Ascending aorta (tissue), 2 donors: ENCODE data around the gene SNED1. TPM values are rescaled to one million over a fixed set of nuclear protein-coding genes. Genes with fewer than 3 reads are reported as not detected.

Experiments used
- DNase-seq, 2 donors: peaks; one replicate each; pipeline ENCODE4 v3.0.0-alpha.2; 2019; ENCODE audit warnings: low spot score in 2 of 2
- H3K27ac ChIP-seq, 2 donors: fragments of 200-600 bp; sonication (generic); one replicate each; pipeline ENCODE4 v1.5.1; 2016 to 2017; ENCODE audit warnings: mild to moderate bottlenecking in 1 of 2
- H3K27me3 ChIP-seq: fragments of 200-600 bp; sonication (generic); one replicate; pipeline ENCODE4 v1.5.1; 2017
- H3K36me3 ChIP-seq, 2 donors: fragments of 200-600 bp; sonication (generic); one replicate each; pipeline ENCODE4 v1.5.1; 2016
- H3K4me1 ChIP-seq, 2 donors: fragments of 200-600 bp; sonication (generic); one replicate each; pipeline ENCODE4 v1.5.1; 2016 to 2017; ENCODE audit warnings: mild to moderate bottlenecking in 1 of 2
- H3K4me3 ChIP-seq, 2 donors: fragments of 200-600 bp; sonication (generic); one replicate each; pipeline ENCODE4 v1.5.1; 2016 to 2017; ENCODE audit warnings: mild to moderate bottlenecking in 1 of 2
- H3K9me3 ChIP-seq, 2 donors: fragments of 200-600 bp; sonication (generic); one replicate each; pipeline ENCODE4 v1.5.1; 2016
- intact Hi-C: fragments of 100-400 bp; cut with DNase I; formaldehyde crosslinking; loops from one replicate; pipeline ENCODE4 v1.15.1; 2023
- total RNA-seq: library from RNA; depleted of rRNA; stranded (reverse); fragments of >200 nt; gene quantifications from one replicate; pipeline ENCODE4 v1.1.0, GENCODE V29; 2016
- TF ChIP-seq, protein P1 (sequence below), 3 experiments: fragments of 200-600 bp in 2 of 3; fragments of 450-650 bp in 1 of 3; sonication (generic) in 2 of 3; IDR thresholded peaks; one replicate each; pipeline ENCODE4 v1.5.1; 2016 to 2019; ENCODE audit warnings: antibody characterized with exemption in 3 of 3, mild to moderate bottlenecking in 1 of 3, moderate library complexity in 1 of 3

Gene SNED1
- total RNA-seq, 1 donor from 2014 or later = 84.3 TPM

DNA sequence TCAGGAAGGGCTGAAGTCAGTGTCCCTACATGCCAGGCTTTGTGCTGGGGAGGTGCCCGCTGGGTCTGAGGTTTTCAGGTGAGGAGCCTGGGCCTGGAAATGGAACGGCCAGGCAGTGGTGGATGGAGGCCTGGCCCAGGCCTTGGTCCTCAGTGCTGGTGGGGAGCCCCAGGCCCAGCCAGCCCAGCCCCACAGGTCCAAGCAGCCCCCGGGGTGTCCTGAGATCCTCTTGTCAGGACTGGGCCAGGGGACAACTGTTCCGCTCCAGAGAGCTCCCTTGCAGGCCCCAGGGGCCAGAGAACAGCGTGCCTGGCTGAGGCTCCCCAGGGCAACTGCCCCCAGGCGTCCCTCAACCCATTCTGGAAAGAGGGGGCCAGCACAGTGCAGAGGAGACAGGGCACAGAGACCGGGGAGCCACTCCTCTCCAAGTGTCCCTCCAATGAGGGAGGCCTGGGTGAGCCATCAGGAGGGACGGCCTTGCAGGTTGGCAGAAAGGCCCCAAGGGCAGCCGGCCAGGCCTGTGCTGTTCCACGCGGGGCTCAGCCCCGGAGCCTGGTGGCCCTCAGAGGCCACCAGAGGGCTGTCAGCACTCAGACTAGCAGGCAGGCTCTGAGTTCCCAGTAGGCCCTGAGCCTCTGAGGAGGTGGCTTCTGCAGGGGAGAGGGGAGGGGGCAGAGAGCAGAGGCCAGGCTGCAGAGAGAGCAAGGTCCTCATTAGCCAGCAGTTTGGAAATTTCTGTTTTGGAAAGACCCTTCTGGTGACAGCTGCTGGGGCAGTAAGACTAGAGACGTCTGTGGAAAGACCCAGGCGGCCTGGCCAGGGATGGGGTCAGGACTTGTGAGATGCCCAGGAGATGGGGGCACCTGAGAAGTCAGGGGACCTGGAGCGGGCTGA lies 29.4 kb upstream of the SNED1 start:
- intact Hi-C loops = no loop called here
- no peaks in the 10 kb centered on the region for H3K9me3 ChIP-seq

DNA sequence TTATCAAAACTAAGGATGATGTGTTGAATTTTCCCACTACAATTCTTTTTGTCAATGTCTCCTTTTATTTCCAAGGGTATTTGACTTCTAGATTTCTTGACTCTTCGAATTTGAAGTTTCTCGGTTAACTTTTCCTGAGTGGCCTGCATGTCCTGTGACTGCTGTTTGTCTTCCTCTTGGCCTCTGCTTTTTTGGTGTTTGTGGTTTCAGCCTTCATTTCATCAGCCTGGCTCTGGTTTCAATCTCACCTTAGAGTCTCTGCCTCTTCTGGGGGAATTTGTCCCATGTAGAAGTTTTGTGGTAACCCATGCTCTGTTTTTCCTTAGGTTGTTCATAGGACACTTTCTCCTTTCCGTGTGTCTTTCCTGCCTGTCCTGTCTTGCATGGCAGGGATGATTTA lies 28.3 kb upstream of the SNED1 start:
- no peaks in the 10 kb centered on the region for H3K4me1 ChIP-seq
- no peaks in the 10 kb centered on the region for H3K36me3 ChIP-seq
- no peaks in the 10 kb centered on the region for H3K27me3 ChIP-seq
- no peak for DNase-seq
- no peaks in the 10 kb centered on the region for H3K9me3 ChIP-seq
- H3K4me3 ChIP-seq = no peak overlapping the region
- no peak overlapping the region for H3K27ac ChIP-seq
- TF ChIP-seq, protein P1, sequence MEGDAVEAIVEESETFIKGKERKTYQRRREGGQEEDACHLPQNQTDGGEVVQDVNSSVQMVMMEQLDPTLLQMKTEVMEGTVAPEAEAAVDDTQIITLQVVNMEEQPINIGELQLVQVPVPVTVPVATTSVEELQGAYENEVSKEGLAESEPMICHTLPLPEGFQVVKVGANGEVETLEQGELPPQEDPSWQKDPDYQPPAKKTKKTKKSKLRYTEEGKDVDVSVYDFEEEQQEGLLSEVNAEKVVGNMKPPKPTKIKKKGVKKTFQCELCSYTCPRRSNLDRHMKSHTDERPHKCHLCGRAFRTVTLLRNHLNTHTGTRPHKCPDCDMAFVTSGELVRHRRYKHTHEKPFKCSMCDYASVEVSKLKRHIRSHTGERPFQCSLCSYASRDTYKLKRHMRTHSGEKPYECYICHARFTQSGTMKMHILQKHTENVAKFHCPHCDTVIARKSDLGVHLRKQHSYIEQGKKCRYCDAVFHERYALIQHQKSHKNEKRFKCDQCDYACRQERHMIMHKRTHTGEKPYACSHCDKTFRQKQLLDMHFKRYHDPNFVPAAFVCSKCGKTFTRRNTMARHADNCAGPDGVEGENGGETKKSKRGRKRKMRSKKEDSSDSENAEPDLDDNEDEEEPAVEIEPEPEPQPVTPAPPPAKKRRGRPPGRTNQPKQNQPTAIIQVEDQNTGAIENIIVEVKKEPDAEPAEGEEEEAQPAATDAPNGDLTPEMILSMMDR (IDR thresholded peaks at IDR 0.05) = no peak
- intact Hi-C loops = no loop called here

More for the DNA sequence above, 29.4 kb upstream of the SNED1 start:
- Histone ChIP-seq H3K4me3 (no peak overlapping the region), H3K4me1 (no peaks in the 10 kb centered on the region), H3K27ac (no peak overlapping the region), H3K27me3 (no peaks in the 10 kb centered on the region), H3K36me3 (no peaks in the 10 kb centered on the region)
- DNase-seq = no peak
- TF ChIP-seq, protein P1 (IDR thresholded peaks at IDR 0.05) = peak in 1 of 3 experiments; percentile 11

DNA sequence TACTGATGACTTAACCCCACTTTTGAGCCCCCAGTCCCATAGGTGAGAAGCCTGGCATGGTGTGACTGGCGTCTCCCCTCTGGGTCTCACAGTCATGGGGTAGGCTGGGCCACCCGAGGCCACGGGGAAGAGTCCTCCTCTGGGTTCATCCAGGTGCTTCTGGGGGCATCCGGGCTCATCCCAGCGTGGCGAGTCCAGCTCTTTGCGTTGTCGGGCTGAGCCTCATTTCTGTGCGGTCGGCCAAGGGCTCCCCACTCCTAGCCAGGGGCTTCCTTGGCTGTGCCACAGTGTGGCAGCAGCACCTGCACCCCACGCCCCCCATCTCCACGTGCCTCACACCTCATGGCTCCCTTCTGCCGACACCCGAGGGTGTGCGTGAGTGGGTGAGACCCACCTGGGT lies 27.6 kb upstream of the SNED1 start:
- Histone ChIP-seq H3K27ac (no peak overlapping the region), H3K9me3 (no peaks in the 10 kb centered on the region), H3K4me3 (no peak overlapping the region), H3K36me3 (no peaks in the 10 kb centered on the region), H3K4me1 (no peaks in the 10 kb centered on the region), H3K27me3 (no peaks in the 10 kb centered on the region)
- TF ChIP-seq, protein P1 (IDR thresholded peaks at IDR 0.05) = no peak
- intact Hi-C loops = no loop called here
- no peak for DNase-seq

DNA sequence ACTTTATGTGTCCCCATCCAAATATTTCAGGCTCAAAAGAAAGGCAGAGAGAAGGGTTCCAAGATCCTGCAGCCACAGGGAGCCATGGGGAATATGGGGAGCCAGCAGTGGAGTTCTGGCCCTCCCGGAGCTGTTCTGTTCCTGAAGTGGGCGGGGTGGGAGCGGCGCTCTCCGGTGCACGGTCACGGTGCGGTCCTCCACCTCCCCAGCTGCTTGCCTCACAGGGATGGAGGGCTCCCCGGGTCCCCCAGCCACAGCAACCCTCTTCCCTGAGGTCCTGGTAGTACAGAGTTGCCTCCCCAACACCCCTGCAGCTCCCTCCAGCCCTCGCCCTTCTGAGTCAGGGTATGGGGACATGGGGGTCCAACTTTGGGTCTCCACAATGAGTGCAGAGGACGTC lies 26.2 kb upstream of the SNED1 start:
- intact Hi-C loops = no loop called here

DNA sequence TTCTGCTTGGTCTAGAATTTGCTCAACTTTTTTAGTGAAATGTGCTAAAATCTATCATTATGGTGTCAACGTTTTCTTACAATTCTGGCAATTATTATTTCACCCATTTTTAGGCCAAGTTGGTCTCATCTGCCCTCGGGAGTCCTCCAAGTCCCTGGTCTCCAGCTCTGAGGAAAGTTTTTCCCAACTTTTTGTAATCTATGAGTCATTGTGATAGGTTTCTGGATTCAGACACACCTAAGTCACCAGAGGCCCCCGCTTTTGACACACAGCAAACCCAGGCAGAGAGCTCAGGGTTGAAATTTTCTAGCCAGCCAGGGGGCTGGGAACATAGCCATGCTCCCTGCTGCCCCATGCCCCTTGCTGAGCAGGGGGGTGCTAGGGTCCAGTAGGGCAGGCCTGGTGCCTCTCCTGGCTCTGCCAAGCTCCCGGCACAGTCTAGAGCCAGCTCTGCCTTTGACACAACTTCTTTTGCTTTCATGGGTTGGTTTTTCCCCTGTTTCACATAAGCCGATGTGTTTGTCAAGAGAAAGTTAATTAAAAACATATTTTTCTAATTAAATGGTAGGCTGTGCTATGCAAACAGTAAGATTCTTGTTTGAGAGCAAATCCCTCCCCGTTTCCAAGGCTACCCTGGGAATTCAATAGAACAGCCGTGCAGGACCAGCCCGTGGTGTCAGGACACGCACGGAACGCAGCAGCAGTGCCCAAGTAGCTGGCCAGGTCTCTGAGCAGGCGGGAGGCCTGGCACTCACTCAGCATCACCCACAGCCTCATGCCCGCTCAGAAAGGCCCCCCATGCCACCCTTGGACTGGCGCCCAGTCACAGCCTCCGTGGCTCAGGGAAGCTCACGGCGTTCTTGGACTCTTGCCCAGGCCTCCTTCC lies 25.5 kb upstream of the SNED1 start:
- Histone ChIP-seq H3K27me3 (no peaks in the 10 kb centered on the region), H3K36me3 (no peaks in the 10 kb centered on the region), H3K4me1 (no peaks in the 10 kb centered on the region), H3K4me3 (no peak overlapping the region), H3K9me3 (no peaks in the 10 kb centered on the region), H3K27ac (no peak overlapping the region)
- TF ChIP-seq, protein P1 (IDR thresholded peaks at IDR 0.05) = no peak
- no peak for DNase-seq
- intact Hi-C loops = no loop called here

More for the DNA sequence above, 26.2 kb upstream of the SNED1 start:
- DNase-seq = no peak
- TF ChIP-seq, protein P1 (IDR thresholded peaks at IDR 0.05) = no peak
- Histone ChIP-seq H3K9me3 (no peaks in the 10 kb centered on the region), H3K4me1 (no peaks in the 10 kb centered on the region), H3K4me3 (no peak overlapping the region), H3K27me3 (no peaks in the 10 kb centered on the region), H3K36me3 (no peaks in the 10 kb centered on the region), H3K27ac (no peak overlapping the region)
